ENCODE measurements around the gene RAP2A. TPM values are rescaled to one million over a fixed set of nuclear protein-coding genes. Genes with fewer than 3 reads are reported as not detected.

The RAP2A gene
- total RNA-seq, 1 experiment from 2014 or later = 32.1 TPM

GRCh38 chr13:97425590-97425989, 8.4 kb upstream of the RAP2A start:
- no peak overlapping the region for H4K8ac ChIP-seq (replicated peaks; ENCODE audit: insufficient read length, low read depth, low read length)
- no peak overlapping the region for H3K27ac Mint-ChIP-seq
- H3K79me1 ChIP-seq (ENCODE audit: insufficient read depth, low read depth, low read length, poor library complexity, severe bottlenecking) = no peaks in the 10 kb centered on the region
- H4K5ac ChIP-seq (ENCODE audit: insufficient read length, low read depth, low read length) = no peak overlapping the region
- no peak overlapping the region for H3K23ac ChIP-seq (ENCODE audit: insufficient read length, low read depth, low read length)
- no peak overlapping the region for H2BK120ac ChIP-seq (ENCODE audit: low read depth, low read length, poor library complexity, severe bottlenecking)
- no peaks in the 10 kb centered on the region for H3K9me3 ChIP-seq (ENCODE audit: control insufficient read depth, low read depth, low read length)
- H3K27ac ChIP-seq (ENCODE audit: insufficient read length, low read depth, low read length) = no peak overlapping the region
- H3K14ac ChIP-seq (ENCODE audit: insufficient read depth, low read length) = no peak overlapping the region
- no peaks in the 10 kb centered on the region for H3K23me2 ChIP-seq (ENCODE audit: insufficient read length, low read depth, low read length, poor library complexity, severe bottlenecking)
- no CpG with 5 or more reads among the region's 2 CpGs for WGBS (ENCODE audit: extremely low coverage, insufficient read length, low lambda C conversion rate)
- H3T11ph ChIP-seq (ENCODE audit: low read length) = no peak overlapping the region
- H2BK15ac ChIP-seq (ENCODE audit: low read depth, low read length) = no peak overlapping the region
- H2AFZ ChIP-seq (ENCODE audit: low read length) = no peak overlapping the region
- no peak overlapping the region for H3K4ac ChIP-seq (ENCODE audit: low read depth, low read length)
- H3K36me3 Mint-ChIP-seq (ENCODE audit: insufficient read depth in 1 of 3, low read depth in 3 of 3) = no peaks in the 10 kb centered on the region
- H3K4me1 ChIP-seq (ENCODE audit: insufficient read depth, low read length) = peaks cover 3% of the 10 kb centered on the region; the same call in 1 of the 2 replicates
- H4K91ac ChIP-seq (ENCODE audit: insufficient read length, low read depth, low read length) = no peak overlapping the region
- H3K4me1 Mint-ChIP-seq = peaks cover 8 to 10% of the 10 kb centered on the region in 2 experiments
- H3K4me2 ChIP-seq (ENCODE audit: insufficient read depth, insufficient read length, low read length) = no peak overlapping the region
- DNase-seq = no peak
- TF ChIP-seq CTCF (conservative IDR thresholded peaks at IDR 0.05) = no peak
- 0 out of 2 replicates have a peak, but pooled peaks cover 1% of the 10 kb centered on the region for H3K79me2 ChIP-seq (ENCODE audit: insufficient read depth, low read length)
- no peak overlapping the region for H2BK12ac ChIP-seq (ENCODE audit: insufficient read length, low read depth, low read length)
- H3K18ac ChIP-seq (ENCODE audit: insufficient read length, low read depth, low read length) = no peak overlapping the region
- H2BK20ac ChIP-seq (ENCODE audit: low read depth, low read length, poor library complexity, severe bottlenecking) = no peak overlapping the region
- no peaks in the 10 kb centered on the region for H3K9me3 Mint-ChIP-seq
- no peaks in the 10 kb centered on the region for H3K27me3 ChIP-seq (ENCODE audit: insufficient read depth, low read length)
- no peak overlapping the region for H3K9ac ChIP-seq (ENCODE audit: extremely low read depth, insufficient read length, low read length)
- H2BK5ac ChIP-seq (ENCODE audit: insufficient read length, low read length) = no peak overlapping the region
- H4K20me1 ChIP-seq (ENCODE audit: control insufficient read depth, insufficient read depth, insufficient read length) = no peaks in the 10 kb centered on the region
- H3K4me3 Mint-ChIP-seq = no peak overlapping the region
- H2AK5ac ChIP-seq (ENCODE audit: insufficient read length, low read length) = no peak overlapping the region
- H3K56ac ChIP-seq (ENCODE audit: insufficient read length, low read depth, low read length) = no peak overlapping the region
- peaks cover 2% of the 10 kb centered on the region; the same call in 1 of the 2 replicates for H3K27me3 Mint-ChIP-seq (ENCODE audit: low read depth)
